ENCODE data around the gene AFF4.

DNA sequence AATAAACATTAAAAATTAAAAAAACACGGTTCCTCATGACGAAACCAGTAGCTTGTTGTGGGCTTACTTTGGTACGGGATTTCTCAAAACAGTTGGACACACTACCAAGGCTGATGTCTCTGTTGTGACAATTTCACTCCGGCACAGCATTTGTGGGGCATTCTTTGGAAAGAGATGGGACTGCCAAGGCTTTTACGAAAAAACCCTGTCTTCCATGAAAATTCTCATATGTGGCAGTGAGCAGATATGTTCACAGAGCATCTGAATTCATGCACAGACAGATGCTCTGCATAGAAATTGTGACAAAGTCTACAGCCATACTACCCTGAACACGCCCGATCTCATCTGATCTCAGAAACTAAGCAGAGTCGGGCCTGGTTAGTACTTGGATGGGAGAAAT lies 115.2 kb downstream of the AFF4 start:
- TF ChIP-seq POLR2A (IDR thresholded peaks at IDR 0.05) (no peak), POLR2AphosphoS5 (IDR thresholded peaks at IDR 0.05; ENCODE audit: insufficient read depth in 1 of 2, low read depth in 1 of 2) (no peak)
- TF ChIP-seq, protein P1, sequence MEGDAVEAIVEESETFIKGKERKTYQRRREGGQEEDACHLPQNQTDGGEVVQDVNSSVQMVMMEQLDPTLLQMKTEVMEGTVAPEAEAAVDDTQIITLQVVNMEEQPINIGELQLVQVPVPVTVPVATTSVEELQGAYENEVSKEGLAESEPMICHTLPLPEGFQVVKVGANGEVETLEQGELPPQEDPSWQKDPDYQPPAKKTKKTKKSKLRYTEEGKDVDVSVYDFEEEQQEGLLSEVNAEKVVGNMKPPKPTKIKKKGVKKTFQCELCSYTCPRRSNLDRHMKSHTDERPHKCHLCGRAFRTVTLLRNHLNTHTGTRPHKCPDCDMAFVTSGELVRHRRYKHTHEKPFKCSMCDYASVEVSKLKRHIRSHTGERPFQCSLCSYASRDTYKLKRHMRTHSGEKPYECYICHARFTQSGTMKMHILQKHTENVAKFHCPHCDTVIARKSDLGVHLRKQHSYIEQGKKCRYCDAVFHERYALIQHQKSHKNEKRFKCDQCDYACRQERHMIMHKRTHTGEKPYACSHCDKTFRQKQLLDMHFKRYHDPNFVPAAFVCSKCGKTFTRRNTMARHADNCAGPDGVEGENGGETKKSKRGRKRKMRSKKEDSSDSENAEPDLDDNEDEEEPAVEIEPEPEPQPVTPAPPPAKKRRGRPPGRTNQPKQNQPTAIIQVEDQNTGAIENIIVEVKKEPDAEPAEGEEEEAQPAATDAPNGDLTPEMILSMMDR (IDR thresholded peaks at IDR 0.05), result no peak
